DMS153 treated with DMSO at 0.1 percent for 48 hours (cell line): ENCODE results near the gene ZDHHC1.
A peak's percentile ranks its signal among the peaks of the same experiment; 100 is the strongest.

ENCODE experiments used
- DNase-seq: peaks from one replicate; lab custom pipeline; 2025; ENCODE audit not compliant: unreplicated experiment; lab: John Stamatoyannopoulos, UW

The ZDHHC1 gene

DNA sequence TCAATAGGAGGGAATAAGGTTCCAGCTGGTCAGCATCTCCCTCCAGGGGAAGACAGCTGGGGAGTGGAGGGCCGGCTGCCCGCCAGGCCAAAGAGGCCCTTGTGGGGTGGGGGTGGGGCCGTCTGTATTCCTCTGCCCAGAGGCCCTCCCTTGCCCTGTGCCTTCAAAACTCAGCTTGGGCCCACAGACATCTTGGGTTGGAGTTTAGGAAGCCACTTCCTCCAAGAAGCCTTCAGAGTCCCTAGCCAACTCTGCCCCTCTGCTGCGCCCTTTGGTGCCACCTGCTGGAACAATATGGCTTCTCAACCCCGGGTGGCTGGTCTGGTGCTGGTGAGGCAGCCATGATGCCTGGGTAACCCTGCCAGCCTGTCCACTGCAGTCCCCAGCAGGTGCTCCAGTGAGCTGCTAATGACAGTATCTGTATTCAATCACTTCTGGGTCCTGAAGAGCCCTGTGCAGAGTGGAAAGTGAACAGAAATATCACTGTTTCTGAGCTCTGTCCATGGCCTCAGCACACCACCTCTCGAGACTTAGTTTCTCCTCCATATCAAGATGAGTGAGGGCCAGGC is 31.3 kb upstream of the ZDHHC1 start:
- DNase-seq: peak; percentile 9

DNA sequence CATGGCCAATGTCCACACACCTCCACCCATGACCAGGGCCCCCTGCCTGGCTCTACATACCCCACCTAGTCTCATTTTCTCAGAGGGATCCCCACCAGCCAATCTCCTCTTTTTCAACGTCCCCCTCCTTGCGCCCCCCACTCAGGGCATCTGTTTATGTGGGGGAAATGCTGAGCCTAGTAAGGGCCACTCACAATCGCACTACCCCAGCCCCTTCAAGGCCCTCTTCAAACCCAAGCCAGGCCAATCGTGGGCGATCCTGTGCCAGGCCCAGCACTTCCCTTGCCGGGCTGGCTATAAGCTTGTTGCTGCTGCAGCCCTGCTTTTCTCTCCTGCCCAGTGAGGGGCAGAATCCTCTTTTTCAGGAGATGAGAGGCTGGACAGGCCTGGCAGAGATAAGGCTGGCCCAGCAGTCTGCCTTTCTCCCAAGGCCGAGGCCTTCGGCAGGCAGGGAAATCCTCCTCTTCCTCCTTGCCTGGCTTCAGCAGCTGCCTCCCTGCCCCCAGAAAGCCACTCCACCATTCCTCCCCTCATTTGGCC is 30.8 kb upstream of the ZDHHC1 start:
- no peak for DNase-seq

DNA sequence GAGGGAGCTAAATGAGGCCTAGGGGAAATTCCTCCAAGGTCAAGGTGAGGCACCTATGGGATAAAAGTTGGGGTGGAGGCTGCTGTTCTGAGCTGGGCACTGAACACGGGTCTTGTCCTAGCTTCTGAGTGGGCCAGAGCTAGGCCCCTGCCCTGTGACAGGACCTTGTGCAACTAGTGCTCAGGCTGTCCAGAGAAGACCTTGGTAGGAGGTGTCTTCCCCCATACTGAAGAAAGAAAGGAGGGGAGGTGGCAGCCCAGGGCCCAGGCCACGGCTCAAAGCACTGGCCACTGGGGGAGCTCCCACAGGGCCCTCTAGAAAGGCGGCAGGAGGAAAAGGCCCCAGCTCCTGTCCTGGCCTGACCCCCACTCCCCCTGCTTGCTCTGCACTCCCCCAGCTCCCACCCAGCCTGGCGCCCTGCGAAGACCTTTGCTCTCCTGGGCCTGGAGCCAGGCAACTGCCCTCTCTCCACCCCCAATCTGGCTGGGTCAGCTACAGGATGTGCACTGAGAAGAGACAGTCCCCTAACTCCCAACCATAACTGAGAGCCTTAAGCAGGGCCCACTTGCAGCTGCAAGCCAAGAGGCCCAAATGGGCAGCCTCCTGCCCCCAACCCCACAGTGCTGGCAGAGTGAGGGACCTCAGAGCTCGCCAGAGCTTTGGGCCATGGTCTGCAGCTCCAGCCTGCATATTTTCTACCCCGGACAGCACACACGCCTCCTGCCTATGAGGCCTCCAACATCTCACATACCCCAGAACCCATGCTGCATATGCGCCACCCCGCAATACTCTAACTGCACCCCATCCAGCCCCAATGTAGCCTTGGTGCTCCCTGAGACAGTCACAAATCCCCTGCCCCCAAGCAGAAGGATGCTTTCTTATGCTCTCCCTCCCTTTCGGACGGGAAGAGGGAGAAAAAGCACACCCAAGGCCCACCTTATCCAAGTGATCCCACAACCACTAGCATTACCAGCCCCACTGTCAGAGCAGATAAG is 29.9 kb upstream of the ZDHHC1 start:
- DNase-seq: no peak

DNA sequence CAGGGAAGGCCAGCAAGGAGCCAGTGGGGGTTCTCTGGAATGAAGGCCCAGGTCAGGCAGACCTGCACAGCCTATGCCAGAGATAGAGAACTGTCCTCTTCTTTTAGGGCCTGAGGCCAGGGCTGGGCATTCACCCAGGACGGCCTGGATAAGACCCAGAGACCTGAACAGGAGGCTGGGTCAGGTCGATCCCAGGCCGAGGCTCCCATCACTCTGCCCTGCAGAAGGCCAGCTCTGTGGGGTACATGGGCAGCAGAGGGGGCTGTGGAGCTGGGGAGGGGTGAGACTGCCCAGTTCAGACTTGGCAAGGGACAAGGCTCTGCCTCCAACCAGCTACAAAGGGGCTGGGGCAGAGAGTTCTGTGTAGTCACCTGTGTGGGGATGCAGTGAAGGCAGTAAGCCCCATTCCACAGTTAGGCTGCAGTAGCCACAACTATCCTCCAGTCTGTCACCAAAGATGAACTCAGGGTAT is 29.2 kb upstream of the ZDHHC1 start:
- no peak for DNase-seq

DNA sequence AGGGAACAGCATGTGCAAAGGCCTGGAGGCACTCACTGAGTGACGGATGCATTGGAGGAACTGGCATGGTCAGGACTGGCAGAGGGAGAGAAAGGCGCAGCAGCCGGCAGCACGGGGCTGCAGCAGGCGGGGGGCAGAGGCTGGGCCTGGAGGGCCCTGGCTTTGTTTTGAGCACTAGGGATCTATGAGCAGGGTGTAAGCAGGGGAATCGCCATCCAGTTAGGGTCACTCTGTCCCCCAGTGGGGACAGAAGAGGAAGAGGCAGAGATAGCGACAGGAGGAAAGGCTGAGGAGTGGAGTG is 28.8 kb upstream of the ZDHHC1 start:
- no peak for DNase-seq

DNA sequence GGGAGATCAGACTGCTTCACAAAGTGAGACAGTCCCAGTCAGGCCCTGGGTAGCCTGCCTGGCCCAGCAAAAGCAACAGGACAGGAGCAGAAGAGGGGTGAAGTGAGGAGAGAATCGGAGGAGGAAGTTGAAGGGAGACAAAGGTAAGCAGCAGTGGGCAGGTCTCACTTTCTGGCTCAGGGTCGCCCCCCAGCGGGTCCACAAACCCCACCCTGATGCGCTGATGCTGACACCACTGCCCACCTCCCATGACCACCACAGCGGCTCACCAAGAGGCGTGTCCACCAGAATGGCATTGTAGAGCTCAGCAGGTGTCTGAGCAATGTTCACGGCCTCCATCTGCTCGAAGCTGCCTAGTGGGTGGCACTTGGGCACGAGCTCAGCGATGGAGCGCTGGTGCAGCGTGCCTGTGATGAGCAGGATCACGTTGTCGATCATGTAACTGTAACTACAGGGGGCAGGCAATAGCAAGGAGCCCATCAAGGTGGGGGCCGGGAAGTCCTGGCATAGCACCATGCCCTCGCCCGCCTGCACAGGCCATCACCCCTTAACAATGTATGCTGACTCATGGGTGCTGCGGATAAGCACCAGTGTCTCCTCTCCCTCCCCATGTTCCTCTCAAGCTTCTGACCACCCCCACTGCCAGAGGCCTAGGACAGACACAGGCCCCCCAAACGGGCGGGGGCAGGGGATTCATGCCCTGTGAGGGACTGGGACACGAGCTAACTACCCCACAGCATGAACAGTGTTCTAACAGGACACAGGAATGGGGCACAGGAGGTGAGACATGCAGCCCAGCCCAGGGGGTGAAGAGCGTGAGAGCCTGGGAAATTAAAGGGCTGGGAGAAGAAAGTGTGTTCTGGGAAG is 28.2 kb upstream of the ZDHHC1 start:
- no peak for DNase-seq

DNA sequence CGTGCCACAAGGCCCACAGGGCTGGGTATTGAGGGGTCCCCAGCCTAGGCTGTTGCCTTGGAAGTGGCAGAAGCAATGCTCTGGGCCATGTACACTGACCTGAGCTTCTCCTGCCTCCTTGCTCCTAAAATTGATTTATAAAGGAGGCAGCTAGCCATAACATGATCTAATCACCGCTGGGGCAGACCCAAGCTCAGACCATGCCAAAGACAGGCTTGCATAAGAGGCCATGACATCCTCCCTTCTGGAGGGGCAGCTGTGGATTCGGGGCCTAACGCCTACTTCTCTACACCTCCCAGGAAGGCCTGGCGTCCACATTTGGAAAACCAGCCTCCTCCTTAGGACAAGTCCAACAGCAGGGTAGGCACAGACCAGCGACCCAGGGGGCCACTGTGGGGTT is 27.0 kb upstream of the ZDHHC1 start:
- DNase-seq: no peak

DNA sequence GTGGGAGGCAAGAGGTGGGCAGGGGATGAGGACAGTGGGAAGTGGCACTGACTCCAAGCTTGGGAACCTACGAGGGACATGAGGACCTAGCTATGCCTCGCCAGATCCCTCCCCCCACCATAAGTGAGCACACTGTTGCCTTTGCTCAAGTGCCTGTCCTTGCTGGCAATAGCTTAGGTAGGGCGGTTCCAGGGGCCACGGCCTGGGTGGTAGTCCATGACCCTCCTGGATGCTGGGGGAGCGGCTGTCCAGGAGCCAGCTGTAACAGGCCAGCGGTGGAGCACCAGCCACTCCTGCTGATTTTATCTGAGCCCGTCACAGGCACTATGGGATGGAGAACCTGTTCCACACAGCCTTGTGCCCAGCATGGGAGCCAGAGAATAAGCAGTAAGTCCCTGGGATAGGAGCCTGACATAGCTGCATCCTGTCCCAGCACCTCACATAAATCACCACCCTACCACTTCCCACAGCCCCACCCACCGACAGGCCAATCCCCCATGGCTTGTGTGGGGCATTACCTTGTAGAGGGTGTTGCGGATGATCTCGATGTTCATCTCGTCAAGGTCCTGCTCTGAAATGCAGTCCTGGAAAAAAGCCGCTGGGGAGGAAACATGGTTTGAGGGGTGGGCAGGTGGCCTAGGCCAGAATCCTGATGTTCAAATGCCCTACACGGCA is 26.4 kb upstream of the ZDHHC1 start:
- DNase-seq: no peak

DNA sequence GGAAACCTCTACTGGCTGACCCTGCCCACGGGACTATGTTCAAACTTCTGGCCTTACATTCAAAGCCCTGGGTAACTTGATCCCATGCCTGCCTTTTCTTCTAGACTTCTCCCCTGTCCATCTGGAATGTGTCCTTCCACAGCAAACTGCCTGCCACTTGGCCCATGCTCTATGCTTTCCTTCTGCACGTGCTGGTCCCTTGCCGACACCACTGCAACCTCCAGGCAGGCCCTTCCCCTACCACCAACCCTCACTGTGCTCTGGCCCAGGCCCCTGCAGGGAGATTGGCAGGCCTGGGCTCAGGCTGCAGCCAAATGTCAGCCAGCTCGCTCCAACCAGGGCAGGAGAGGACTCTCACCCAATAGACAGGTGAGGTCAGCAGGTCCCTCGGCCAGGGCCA is 25.6 kb upstream of the ZDHHC1 start:
- DNase-seq: no peak

DNA sequence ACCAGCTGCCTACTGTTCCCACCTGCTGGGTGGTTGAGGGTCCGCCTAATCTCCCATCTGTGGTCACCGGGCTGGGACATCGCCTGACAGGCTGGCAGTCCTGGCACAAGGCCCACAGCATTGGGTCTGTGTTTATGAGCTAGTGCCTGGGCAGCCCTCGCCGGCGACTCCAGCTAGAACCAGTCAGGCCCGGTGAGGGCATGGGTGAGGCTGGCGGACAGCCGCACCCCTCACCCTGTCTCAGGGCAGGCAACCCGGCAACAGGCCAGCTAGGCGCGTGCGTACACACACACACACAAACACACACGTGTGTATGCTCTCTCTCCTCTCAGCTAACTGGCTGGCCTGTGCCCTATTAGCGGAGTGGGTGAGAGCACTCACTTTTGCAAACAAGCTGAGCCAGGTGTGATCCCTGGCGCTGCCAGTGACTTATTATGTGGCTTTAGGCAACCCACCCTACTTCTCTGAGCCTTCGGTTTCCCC is 25.0 kb upstream of the ZDHHC1 start:
- peak; percentile 77 for DNase-seq

DNA sequence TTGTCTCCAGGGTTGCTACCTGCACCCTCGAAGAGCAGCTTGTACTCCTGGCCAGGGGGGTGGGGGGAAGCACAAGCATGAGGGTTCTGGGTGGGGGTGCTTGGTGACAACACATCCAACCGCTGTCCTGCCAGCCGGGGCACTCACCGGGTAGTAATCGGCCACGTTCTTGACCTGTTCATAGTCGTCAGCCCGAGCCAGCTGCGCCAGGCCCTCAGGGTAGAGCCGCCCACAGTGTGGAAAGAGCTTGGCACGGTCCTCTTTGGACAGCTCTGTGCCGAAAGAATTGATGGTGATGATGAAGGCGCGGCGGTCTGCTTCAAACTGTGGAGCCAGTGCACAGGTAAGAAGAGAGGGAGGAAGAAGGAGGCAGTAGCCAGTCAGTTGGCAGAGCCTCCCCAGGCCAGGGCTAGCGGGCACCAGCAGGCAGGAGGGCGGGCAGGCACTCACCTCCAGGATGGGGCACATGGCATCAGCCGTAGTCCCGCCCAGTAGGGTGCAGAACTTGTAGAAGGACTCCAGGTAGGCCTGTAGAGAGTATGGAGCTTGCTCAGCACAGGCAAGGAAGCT is 22.6 kb upstream of the ZDHHC1 start:
- no peak for DNase-seq

DNA sequence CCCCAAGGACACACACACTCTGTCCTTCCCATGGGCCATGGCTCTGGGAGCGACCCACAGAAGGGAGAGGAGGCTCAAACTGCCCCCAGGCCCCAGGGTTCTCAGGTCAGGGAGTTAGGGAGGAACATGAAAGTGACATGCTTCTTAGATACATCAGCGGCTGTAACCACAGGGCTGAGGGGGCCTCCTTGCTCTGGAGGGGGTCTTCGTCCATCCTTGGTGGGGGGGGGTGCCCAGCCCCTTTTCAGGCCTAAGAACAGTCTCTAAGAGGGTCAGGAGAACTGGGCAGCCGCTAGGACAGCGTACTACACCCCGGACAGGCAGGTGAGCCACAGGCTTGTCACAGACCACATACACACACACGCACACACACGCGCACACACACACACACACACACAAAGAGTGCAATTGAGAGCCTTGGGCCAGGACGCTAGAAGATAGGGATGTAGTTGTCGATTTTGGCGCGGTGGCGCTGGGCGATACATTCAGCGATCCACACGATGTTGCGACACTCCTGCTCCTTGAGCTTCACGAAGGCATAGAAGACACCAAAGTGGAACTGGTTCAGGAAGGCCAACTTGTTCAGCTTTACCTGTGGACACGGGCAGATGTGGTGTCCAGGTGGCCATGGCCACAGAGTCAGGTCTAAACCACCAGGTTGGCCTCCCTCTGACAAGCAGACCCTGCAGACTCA is 22.0 kb upstream of the ZDHHC1 start:
- DNase-seq: no peak

DNA sequence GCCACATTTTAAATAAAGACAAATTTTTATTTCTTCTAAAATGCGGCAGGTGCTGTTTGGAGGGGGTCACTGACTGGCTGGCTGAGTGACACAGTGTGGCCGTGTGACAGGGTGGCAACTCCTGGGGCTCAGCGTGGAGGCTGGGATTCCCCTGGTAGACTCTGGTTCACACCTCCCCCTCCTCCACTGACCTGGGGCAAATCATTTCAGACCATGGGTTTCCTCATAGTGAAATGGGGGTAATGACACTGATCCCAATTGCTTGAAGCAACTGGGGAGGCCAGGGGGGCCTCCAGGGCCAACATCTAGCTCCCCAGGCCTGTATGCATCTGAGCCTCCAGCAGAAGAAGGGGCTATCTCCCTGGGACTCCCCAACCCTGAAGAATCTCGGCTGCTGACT is 21.2 kb upstream of the ZDHHC1 start:
- no peak for DNase-seq

DNA sequence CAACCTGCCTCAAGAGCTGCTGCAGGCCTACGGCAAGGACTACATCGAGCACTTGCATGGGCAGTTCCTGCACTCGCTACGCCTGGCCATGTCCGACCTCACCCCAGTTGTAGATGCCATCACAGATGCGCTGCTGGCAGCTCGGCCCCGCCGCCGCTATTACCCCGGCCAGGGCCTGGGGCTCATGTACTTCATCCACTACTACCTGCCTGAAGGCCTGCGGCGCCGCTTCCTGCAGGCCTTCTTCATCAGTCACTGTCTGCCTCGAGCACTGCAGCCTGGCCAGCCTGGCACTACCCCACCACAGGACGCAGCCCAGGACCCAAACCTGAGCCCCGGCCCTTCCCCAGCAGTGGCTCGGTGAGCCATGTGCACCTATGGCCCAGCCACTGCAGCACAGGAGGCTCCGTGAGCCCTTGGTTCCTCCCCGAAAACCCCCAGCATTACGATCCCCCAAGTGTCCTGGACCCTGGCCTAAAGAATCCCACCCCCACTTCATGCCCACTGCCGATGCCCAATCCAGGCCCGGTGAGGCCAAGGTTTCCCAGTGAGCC is 20.4 kb upstream of the ZDHHC1 start:
- DNase-seq: no peak

DNA sequence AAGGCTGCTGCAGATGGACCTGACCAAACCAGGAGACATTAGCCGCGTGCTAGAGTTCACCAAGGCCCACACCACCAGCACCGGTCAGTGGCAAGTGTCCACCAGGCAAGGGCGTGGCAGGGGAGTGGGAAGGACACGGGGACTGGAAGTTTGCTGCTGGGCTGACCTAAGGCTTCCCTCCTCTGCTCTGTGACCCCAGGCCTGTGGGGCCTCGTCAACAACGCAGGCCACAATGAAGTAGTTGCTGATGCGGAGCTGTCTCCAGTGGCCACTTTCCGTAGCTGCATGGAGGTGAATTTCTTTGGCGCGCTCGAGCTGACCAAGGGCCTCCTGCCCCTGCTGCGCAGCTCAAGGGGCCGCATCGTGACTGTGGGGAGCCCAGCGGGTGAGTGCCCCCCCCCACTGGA is 19.5 kb upstream of the ZDHHC1 start:
- no peak for DNase-seq

DNA sequence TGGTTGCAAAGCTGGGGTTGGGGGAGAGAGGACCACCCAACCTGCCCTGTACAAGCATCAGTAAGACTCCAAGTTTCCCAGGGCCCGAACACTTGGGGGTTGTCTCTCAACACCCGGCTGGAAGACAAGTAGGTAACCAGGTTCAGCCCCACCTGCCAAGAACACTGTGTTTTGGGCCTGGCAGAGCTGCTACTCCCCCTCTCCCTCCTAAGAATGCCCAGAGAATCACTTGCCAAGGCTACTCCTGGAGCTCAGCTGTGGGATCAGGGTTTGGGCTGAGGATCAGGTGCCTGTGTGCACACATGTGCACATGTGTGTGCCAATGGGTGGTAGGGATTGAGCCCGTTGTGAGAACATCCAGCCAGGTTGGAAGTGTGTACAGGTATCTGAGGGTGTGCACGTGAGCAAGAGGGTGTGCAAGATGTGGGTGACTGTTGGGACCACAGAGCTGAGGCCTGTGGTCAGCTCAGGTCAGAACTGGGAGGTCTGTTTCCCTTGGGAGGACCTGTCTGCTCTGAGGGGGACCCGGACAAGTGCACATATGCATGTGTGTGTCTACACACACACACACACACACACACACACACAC is 16.9 kb upstream of the ZDHHC1 start:
- DNase-seq: no peak

DNA sequence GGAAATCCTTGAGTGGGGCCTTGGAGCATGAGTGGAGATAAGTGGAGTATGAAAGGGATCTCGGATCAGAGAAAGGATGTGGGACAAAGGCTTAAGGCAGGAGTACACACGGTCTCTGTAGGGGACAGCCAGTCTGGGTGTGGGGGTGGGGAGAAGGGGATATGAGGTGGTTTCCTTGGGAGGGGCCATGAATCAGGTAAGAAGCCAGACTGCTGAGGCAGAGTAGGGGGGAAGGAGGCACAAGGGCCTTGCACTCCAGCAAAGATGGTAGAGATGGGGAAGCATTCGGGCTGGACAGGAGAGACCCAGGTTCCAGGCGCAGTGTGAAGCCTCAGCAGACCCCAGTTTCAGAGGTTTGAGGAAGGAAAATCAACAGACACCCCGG is 16.2 kb upstream of the ZDHHC1 start:
- DNase-seq: no peak

DNA sequence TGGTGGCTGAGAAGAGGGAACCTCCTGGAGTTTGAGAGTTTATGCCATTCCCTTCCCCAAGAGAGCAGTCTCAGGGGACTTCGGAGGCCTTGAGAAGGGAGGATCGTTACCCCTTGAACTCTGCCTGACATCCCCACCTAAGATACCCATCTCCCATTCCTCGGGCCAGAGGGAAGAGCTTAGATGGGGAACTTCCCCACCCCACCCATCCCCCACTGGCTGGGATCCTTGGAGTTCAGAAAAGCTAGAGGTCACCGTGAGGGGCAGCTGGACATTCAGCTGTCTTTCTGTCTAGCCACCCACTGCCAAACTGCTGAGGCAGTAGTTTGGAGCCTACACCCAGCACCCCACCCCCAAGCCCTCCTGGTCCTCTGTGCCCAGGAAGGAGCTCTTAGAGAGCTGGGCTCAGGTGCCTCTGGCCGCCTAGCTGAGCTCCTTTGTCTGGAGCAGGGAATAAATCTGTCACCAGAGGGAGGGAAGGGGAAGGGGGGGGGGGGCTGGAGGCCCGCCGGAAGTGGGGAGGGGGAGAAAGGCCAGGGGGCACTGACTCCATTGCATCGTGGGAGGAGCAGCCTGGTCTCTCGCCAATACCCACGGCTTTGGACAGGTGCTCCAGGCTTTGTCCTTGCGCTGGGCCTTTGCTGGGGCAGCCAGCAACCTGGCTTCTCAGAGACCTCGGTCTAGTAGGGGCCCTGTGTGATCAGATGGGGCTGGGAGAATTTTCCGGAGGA is 15.7 kb upstream of the ZDHHC1 start:
- DNase-seq: peak; percentile 31
